KMS-11 (cell line): ENCODE measurements around the gene TUFT1.

Experiments
- H2AFZ ChIP-seq: fragments of 200-600 bp; sonication (generic); 2 replicates; pipeline ENCODE4 v1.6.1; 2016; ENCODE audit warnings: antibody characterized with exemption, mixed run types, low read depth
- H3K27ac ChIP-seq: fragments of 200-600 bp; sonication (generic); 2 replicates; pipeline ENCODE4 v1.6.1; 2016; ENCODE audit warnings: mild to moderate bottlenecking, mixed run types
- H3K27me3 ChIP-seq: fragments of 200-600 bp; sonication (generic); 2 replicates; pipeline ENCODE4 v1.6.1; 2017; ENCODE audit warnings: mild to moderate bottlenecking, low read depth, mixed run types, moderate library complexity; ENCODE audit not compliant: insufficient read depth
- H3K36me3 ChIP-seq: fragments of 200-600 bp; sonication (generic); 2 replicates; pipeline ENCODE4 v1.6.1; 2017; ENCODE audit warnings: mild to moderate bottlenecking, mixed run types; ENCODE audit not compliant: insufficient read depth
- H3K4me1 ChIP-seq: fragments of 200-600 bp; sonication (generic); 2 replicates; pipeline ENCODE4 v1.6.1; 2016; ENCODE audit warnings: mild to moderate bottlenecking, low read depth, mixed run types; ENCODE audit not compliant: poor library complexity, severe bottlenecking
- H3K4me2 ChIP-seq: fragments of 200-600 bp; sonication (generic); 2 replicates; pipeline ENCODE4 v1.7.0; 2016; ENCODE audit warnings: mild to moderate bottlenecking, mixed run types
- H3K4me3 ChIP-seq: fragments of 200-600 bp; sonication (generic); IDR thresholded peaks from 2 replicates; pipeline ENCODE4 v1.6.1; 2017; ENCODE audit warnings: low read depth, low read length, mixed read lengths; ENCODE audit not compliant: insufficient read depth
- H3K79me2 ChIP-seq: fragments of 200-600 bp; sonication (generic); 2 replicates; pipeline ENCODE4 v1.6.1; 2016; ENCODE audit warnings: low read depth, mixed run types; ENCODE audit not compliant: insufficient read depth
- H3K9ac ChIP-seq: fragments of 200-600 bp; sonication (generic); 2 replicates; pipeline ENCODE4 v1.6.1; 2016; ENCODE audit warnings: mild to moderate bottlenecking, mixed run types
- H4K20me1 ChIP-seq: fragments of 200-600 bp; sonication (generic); 2 replicates; pipeline ENCODE4 v1.6.1; 2016; ENCODE audit warnings: mild to moderate bottlenecking, mixed run types; ENCODE audit not compliant: insufficient read depth
- CTCF ChIP-seq: fragments of 200-600 bp; sonication (generic); conservative IDR thresholded peaks from 2 replicates; pipeline ENCODE4 v1.6.1; 2017; ENCODE audit warnings: low read depth, mild to moderate bottlenecking, antibody characterized with exemption, low read length, moderate library complexity, mixed read lengths

TUFT1 gene

GRCh38 chr1:151581921-151582320, 41.8 kb downstream of the TUFT1 start:
- Histone ChIP-seq H3K27ac (no peak overlapping the region), H3K4me1 (no peaks in the 10 kb centered on the region)

GRCh38 chr1:151583796-151584195, 43.7 kb downstream of the TUFT1 start:
- Histone ChIP-seq H3K4me2 (no peak overlapping the region), H3K4me3 (no peak overlapping the region)

More at GRCh38 chr1:151581921-151582320, 41.8 kb downstream of the TUFT1 start:
- Histone ChIP-seq H3K79me2 (no peaks in the 10 kb centered on the region), H4K20me1 (no peaks in the 10 kb centered on the region), H3K4me2 (no peak overlapping the region), H2AFZ (no peak overlapping the region), H3K4me3 (no peak overlapping the region), H3K36me3 (no peaks in the 10 kb centered on the region), H3K27me3 (no peaks in the 10 kb centered on the region), H3K9ac (no peak overlapping the region)
- no peak for TF ChIP-seq CTCF

GRCh38 chr1:151584278-151584677, 44.2 kb downstream of the TUFT1 start:
- no peak for TF ChIP-seq CTCF
- no peaks in the 10 kb centered on the region for H4K20me1 ChIP-seq

More at GRCh38 chr1:151583796-151584195, 43.7 kb downstream of the TUFT1 start:
- Histone ChIP-seq H3K9ac (no peak overlapping the region), H3K27ac (no peak overlapping the region), H3K27me3 (no peaks in the 10 kb centered on the region), H3K79me2 (no peaks in the 10 kb centered on the region), H3K36me3 (no peaks in the 10 kb centered on the region), H3K4me1 (no peaks in the 10 kb centered on the region), H4K20me1 (no peaks in the 10 kb centered on the region), H2AFZ (no peak overlapping the region)
- TF ChIP-seq CTCF = no peak

GRCh38 chr1:151584780-151585179, 44.7 kb downstream of the TUFT1 start:
- H3K36me3 ChIP-seq = no peaks in the 10 kb centered on the region

More at GRCh38 chr1:151584278-151584677, 44.2 kb downstream of the TUFT1 start:
- no peak overlapping the region for H3K4me2 ChIP-seq
- H3K27me3 ChIP-seq = no peaks in the 10 kb centered on the region
- H2AFZ ChIP-seq = no peak overlapping the region
- no peaks in the 10 kb centered on the region for H3K36me3 ChIP-seq
- no peak overlapping the region for H3K27ac ChIP-seq
- no peaks in the 10 kb centered on the region for H3K79me2 ChIP-seq
- no peaks in the 10 kb centered on the region for H3K4me1 ChIP-seq
- no peak overlapping the region for H3K9ac ChIP-seq
- no peak overlapping the region for H3K4me3 ChIP-seq

More at GRCh38 chr1:151584780-151585179, 44.7 kb downstream of the TUFT1 start:
- no peak for TF ChIP-seq CTCF
- no peaks in the 10 kb centered on the region for H3K27me3 ChIP-seq
- no peaks in the 10 kb centered on the region for H4K20me1 ChIP-seq
- no peak overlapping the region for H3K4me3 ChIP-seq
- no peak overlapping the region for H3K4me2 ChIP-seq
- no peaks in the 10 kb centered on the region for H3K79me2 ChIP-seq
- no peak overlapping the region for H2AFZ ChIP-seq
- H3K27ac ChIP-seq = no peak overlapping the region
- no peaks in the 10 kb centered on the region for H3K4me1 ChIP-seq
- no peak overlapping the region for H3K9ac ChIP-seq
